ENCODE data around the gene EPHB1.

Gene EPHB1

DNA sequence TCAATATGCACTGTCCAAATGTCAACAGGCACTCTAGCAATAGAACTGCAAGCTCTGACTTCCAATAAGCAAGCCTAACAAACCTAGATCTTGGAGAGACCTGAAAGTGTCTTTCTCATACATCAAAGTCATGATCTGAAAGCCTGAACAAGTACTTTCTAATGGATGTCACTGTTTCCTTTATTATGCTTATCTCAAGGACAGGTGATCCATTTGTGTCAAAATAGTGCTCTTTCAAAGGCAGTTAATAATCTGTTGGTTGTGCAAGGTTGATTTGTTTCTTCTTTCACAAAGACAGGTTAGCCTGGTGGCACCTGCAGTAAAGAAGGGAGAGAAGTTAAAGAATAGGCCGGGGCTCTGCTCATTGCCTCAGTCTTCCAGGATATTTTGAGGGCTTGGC, 146.8 kb downstream of the EPHB1 start:
- H3K4me3 ChIP-seq (ENCODE audit: control insufficient read depth, low read depth, low read length) = no peak overlapping the region
- DNase-seq (ENCODE audit: low read depth) = no peak
- TF ChIP-seq, protein P1, sequence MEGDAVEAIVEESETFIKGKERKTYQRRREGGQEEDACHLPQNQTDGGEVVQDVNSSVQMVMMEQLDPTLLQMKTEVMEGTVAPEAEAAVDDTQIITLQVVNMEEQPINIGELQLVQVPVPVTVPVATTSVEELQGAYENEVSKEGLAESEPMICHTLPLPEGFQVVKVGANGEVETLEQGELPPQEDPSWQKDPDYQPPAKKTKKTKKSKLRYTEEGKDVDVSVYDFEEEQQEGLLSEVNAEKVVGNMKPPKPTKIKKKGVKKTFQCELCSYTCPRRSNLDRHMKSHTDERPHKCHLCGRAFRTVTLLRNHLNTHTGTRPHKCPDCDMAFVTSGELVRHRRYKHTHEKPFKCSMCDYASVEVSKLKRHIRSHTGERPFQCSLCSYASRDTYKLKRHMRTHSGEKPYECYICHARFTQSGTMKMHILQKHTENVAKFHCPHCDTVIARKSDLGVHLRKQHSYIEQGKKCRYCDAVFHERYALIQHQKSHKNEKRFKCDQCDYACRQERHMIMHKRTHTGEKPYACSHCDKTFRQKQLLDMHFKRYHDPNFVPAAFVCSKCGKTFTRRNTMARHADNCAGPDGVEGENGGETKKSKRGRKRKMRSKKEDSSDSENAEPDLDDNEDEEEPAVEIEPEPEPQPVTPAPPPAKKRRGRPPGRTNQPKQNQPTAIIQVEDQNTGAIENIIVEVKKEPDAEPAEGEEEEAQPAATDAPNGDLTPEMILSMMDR (conservative IDR thresholded peaks at IDR 0.05; ENCODE audit: control insufficient read depth, insufficient read depth, low read depth, low read length) = no peak

DNA sequence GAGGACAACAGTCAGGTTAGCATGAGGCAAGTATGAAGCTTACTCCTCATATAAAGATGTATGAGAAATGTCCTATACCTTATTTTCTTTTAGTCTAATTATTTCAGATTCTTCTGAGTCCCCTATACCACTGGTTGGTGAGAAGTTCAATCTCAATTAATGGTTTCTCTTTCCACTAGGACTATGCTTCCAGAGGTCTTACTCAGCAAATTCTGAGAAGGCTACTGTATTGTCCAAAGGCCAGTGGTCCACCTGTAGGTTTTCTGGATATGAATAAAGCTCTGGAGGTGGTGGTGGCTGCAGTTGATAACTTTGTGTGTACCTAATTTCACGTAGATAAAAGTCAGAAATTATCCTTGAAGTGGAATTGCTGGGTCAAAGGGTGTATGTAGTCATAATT, 149.4 kb downstream of the EPHB1 start:
- no peak overlapping the region for H3K4me3 ChIP-seq (ENCODE audit: control insufficient read depth, low read depth, low read length)
- TF ChIP-seq, protein P1 (conservative IDR thresholded peaks at IDR 0.05; ENCODE audit: control insufficient read depth, insufficient read depth, low read depth, low read length) = no peak

DNA sequence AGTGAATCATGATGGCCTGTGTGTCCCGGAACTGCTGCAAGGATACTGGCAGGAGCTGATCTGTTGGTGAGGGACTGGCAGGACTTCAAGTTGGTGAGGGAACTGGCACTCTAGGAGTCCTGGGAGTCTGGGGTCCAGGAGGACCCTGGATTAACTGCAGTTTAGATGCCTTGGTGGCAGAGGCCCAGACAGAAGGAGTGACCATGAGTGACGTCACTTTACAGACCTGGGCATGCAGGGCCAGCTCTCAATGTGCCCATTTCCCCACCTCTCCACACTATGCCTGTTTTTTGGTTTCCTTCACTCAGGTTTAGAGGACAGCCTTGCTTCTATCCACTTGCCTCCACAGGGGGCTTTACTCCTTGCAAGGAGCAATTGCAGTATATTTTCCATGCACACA, 154.1 kb downstream of the EPHB1 start:
- TF ChIP-seq, protein P1 (conservative IDR thresholded peaks at IDR 0.05; ENCODE audit: control insufficient read depth, insufficient read depth, low read depth, low read length) = no peak
- no peak for DNase-seq (ENCODE audit: low read depth)
- H3K4me3 ChIP-seq (ENCODE audit: control insufficient read depth, low read depth, low read length) = no peak overlapping the region

More for the DNA sequence above, 149.4 kb downstream of the EPHB1 start:
- DNase-seq (ENCODE audit: low read depth) = no peak

DNA sequence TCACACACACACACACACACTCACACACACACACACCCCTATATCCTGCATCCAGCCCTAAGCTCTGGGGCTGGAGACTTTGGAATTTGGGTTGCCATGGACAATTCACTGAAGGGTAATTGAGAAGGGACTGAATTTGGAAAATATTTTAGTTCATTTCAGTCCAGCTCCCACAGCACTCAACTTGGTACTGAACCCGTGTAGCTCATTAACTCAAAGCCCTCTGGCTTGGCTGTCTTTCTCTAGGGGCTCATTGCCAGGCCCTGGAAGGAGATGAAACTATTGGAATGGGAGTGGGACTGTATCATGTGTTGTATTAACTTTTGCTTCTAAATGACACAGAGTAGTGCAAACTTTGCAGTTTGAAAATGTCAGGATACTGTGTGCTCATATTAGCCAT, 157.3 kb downstream of the EPHB1 start:
- TF ChIP-seq, protein P1 (conservative IDR thresholded peaks at IDR 0.05; ENCODE audit: control insufficient read depth, insufficient read depth, low read depth, low read length) = no peak
- DNase-seq (ENCODE audit: low read depth) = no peak
- no peak overlapping the region for H3K4me3 ChIP-seq (ENCODE audit: control insufficient read depth, low read depth, low read length)

DNA sequence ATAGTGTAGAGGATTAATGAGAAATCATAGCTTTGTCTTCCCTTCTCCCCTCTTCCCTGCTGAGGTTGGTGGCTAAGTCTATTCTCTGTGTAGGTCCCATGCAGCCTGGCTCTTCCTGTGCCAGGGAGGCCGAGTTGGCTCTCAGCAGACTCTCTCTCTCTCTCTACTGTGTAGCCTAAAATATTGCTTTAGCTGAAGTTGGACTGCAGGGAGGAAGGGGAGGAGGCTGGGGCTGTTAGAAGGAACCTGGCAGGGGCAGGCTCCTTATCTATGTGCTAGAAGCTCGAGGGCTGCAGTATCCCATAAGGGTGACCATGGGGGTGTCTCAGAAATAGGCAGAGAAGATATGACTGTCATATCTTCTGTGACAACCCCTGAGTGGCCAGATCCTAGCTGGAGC, 160.8 kb downstream of the EPHB1 start:
- no peak overlapping the region for H3K4me3 ChIP-seq (ENCODE audit: control insufficient read depth, low read depth, low read length)

DNA sequence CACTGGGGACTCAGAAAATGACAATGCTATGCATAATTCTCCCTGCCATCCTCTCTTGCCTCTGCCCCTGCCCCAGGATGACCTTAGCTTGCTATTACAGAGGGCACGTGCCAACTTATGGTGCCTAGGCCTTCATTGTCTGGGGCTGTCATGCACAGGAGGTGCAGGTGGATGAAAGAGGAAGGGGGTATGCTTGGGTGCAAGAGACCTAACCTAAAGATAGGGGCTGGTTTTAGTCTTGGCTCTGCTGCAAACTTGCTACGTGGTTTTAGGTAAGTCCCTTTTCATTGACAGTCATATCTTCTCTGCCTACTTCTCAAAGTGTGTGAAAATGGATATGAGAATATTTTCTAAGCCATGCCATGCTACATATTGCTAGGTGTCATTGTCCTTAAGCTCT, 161.3 kb downstream of the EPHB1 start:
- no peak overlapping the region for H3K4me3 ChIP-seq (ENCODE audit: control insufficient read depth, low read depth, low read length)
- TF ChIP-seq, protein P1 (conservative IDR thresholded peaks at IDR 0.05; ENCODE audit: control insufficient read depth, insufficient read depth, low read depth, low read length) = no peak
- no peak for DNase-seq (ENCODE audit: low read depth)

More for the DNA sequence above, 160.8 kb downstream of the EPHB1 start:
- no peak for DNase-seq (ENCODE audit: low read depth)
- TF ChIP-seq, protein P1 (conservative IDR thresholded peaks at IDR 0.05; ENCODE audit: control insufficient read depth, insufficient read depth, low read depth, low read length) = no peak

DNA sequence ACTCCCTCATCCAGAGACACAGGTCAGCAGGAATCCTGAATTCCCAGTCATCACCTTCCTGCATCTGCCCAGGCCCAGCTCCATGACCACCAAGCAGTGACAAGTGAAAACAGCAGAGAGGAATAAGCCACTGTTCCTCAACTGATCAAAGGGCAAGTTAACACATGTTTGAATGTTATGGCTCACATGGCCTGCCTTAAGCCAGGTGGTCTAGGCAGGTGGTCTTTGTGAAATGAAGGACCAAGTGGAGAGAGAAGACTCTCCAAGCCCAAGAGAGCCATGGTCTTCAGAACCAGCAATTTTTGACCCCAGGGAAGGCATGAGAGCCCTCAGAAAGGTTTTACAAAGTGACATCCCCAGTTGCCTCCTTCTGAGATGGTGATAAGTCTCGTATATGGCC, 161.8 kb downstream of the EPHB1 start:
- DNase-seq (ENCODE audit: low read depth) = no peak
- H3K4me3 ChIP-seq (ENCODE audit: control insufficient read depth, low read depth, low read length) = no peak overlapping the region
- TF ChIP-seq, protein P1 (conservative IDR thresholded peaks at IDR 0.05; ENCODE audit: control insufficient read depth, insufficient read depth, low read depth, low read length) = no peak

Data from fibroblast of mammary gland (primary cell).